Activated CD4-positive, alpha-beta T cell treated with anti-CD3 and anti-CD28 coated beads for 1 hour (primary cell): ENCODE measurements around the gene SGSM2.

Experiments
- DNase-seq: peaks from one replicate; pipeline ENCODE4 v3.0.0-alpha.2; 2020

The SGSM2 gene

DNA sequence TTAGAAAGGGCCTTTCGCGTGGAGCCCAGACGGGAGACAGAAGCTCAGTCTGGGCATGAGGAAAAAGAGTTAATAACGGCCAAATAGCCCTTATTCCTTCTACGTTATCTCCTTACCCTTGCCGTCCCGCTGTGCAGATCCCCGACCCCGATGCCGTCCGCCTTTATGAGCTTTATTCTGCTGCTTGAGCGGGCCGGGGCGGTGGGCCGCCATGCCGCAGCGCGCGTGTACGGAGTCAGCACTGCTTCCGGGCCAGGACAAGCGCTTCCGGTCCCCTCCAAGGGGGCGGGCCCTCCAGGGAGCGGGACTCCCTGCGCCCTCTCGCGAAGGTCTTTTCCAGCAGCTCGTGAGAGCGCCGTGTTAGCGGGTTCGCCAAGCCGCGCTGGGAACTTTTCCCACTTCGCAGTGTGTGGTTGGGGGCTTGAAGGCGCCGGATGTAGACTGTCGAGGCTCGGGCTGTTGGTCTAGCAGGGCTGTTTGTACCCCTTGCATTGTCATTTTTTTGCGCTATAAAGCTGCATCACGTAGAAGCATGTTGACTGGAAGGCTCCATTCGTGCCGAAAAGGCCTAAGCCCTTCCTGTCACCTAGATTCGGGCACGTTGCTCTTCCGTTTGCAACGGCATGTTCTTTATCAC is 968 bp upstream of the SGSM2 start, which contains the start of gene TSR1:
Gene TSR1, minus strand, starts transcription at position 243 of the 637 bp plus-strand sequence. Its CDS starts 30 bp downstream, at position 213.
- DNase-seq: peak; percentile 82

DNA sequence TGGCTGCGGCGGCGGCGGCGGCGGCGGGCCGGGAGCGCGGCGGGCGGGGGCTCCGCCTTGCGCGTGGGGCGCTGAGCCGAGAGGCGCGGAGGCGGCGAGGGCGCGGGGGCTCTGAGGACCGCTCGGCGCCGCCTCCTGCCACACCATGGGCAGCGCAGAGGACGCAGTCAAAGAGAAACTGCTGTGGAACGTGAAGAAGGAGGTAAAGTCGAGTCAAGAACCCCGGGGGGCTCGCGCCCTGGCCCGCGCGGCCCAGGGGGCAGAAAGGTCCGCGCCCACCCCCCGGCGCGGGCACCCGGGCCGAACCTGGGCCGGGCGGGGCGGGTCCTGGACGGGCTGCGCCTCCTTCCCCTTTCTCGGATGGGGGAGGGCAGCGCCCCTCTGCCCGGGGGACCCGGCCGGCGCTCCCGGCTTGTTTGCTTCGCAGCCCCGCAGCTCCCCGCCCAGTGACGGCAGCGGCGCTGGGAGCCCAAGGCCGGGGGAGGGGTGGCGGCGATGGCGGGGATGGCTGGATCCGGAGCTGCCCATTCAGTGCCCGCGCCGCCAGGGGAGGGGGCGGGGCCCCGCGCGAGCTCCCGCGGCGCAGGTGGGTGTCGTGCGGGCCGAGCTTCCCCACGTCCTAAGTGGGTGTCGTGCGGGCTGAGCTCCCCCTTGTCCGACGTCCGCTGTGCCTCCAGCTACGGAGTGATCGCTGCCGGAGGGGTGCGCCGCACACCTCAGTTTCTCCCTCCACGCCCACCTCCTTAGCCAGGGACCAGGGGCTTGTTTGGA is 428 bp downstream of the SGSM2 start:
- DNase-seq: peak; percentile 22

DNA sequence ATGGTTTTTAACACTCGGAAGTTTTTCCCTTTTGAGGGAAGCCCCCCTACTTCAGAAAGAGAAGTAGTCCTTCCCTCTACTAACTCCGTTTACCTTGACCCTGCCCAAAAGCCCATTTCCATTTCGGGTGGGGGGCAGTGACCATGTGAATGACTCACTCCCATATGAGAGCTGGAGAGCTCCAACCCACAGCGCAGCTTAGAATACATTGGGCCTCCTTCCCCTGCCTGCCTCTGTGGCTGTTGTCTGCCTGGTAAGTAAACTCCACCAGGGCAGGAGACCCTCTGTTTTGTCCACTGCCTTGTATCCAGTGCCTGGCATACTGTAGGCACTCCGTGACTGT is 985 bp downstream of the SGSM2 start:
- DNase-seq: no peak

DNA sequence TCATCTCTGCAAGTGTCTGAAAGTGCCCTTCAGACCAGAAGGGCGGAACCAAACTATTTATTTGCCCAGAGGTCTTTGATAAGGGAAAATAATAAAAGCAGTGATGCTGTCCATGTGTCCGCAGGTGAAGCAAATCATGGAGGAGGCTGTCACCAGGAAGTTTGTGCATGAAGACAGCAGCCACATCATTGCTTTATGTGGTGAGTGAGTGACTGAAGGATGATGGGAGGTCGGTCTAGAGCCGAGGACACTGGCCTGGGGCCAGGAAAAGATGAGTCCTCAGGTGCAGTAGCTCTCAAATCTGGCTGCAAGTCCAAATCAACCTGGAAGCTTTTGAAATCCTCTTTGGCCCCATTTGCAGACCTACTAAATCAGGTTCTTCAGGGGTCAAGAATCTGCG is 6.1 kb downstream of the SGSM2 start:
- DNase-seq: no peak

GRCh38 chr17:2344528-2344927 is 7.2 kb downstream of the SGSM2 start:
- no peak for DNase-seq

- no peak for DNase-seq
These were observed 9.2 kb downstream of the SGSM2 start for GRCh38 chr17:2346475-2346874.

DNA sequence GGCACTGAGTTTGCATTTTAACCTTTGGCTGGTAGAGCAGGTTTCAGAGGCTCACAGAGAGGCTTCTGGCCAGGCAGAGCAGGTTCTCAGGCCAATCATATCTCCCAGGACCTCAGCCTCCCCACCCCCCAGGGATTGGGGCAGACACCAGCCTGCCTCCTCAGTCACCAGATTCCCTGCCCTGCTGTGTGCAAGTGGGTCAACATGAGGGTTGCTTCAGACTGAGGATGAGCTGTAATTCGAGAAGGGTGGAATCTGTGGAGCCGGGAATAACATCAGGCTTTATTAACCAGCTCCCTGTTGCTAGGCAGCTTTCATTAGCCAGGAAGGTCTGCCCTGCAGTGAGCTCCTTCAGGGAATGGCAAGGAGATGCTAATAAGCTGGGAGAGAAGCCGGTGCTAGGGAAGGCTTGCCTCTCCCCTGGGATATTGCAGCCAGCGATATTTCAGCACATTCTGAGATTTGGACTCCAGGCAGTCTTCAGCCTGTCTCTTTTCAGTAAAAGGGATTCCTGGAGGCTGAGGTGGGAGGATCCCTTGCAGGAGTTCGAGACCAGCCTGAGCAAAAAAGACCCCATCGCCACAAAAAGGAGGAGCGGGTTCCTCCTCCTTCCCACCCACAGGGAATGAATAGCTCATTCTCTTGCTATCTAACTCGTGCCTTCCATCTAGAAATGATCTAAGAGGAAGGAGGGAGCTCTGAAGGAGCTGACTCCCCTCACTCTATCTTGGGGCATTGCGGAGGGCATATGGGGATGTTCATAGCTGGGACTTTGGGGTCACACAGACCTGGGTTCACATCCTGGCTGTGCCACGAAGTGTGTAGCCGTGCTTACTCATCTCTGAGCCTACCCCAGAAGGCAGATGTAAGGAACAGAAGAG is 10.7 kb downstream of the SGSM2 start:
- no peak for DNase-seq

GRCh38 chr17:2351269-2351668 is 14.0 kb downstream of the SGSM2 start:
- DNase-seq: no peak

DNA sequence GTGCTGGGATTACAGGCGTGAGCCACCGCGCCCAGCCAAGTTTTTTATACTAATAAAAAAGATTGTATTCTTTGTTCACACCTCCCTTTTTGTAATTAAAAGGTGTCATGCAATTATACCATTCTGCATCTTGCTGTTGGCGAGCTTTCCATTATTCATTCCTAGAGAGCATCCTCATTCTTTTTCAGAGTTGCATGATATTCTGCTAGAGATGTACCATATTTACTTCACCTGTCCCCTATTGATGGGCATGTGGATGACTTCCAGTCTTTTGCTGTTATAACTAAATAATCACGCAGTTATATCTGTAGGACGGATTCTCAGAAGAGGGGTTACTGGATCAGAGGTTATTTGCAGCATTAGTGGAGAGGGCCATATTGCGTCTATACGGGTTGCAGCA is 17.0 kb downstream of the SGSM2 start:
- no peak for DNase-seq

DNA sequence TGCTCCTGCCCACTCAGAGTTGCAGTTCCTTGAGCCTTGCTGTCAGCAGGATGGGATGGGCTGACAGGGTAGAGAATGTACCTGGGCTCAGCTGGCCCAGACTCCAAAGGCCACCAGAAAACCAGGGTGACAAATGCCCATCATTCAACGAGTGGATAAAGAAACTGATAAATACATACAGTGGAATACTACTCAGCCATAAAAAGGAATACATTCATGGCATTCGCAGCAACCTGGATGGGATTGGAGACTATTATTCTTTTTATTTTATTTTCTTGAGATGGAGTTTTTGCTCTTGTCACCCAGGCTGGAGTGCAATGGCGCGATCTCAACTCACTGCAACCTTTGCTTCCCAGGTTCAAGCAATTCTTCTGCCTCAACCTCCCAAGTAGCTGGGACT is 19.9 kb downstream of the SGSM2 start:
- DNase-seq: no peak

DNA sequence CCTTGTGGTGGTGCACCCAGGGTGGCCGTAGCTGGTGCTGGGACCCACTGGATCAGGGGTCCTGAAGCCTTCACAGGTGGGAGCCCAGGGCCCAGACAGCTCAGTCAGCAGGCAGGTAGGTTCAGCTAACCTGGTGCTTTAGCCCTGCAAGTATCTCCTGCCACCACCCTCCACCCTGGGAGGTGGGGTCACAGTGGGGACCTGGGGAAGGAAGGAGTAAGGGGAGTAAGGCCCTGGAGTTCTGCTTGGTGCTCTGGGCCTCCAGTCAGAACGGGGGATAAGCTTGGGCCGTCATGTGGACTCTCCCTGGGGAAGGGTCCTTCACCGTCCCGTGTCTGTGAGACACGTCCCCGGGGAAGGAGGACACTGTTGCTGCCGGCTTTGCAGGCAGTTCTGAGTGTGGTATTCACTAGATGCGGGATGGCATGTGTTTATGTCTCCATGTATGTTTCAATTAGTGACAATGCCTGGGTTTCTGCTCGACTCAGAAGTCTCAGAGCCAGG is 20.7 kb downstream of the SGSM2 start:
- no peak for DNase-seq

DNA sequence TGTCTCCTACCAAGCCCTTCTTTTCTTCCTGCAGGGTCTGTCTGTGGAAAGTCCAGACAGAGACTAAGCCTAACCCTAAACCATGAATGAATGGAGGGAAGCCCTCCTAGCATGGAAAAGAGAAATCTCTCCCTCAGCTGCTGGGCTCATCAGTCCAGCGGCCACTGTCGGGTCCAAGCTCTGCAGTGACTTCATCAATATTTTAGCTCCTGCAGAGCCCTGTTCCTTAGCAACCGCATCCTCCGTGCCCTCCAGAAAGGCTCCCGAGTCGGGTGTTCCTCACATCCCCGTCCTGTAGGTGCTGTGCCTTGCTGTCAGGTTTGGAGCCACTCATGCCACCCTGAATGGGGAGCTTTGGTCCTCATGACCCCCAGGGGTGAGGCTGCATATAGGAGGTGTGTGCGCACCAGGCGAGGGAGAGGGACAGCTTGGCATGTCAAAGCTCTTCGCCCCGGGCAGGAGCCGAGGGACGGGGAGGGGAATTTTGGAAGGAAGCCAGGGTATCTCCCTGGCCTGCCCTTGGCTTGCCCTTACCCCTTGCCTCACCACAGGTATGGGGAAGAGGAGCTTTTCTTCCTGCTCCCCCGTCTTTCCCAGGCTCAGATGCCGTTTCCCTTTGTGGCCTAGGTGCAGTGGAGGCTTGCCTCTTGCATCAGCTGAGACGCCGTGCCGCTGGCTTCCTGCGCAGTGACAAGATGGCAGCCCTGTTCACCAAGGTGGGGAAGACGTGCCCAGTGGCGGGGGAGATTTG is 23.9 kb downstream of the SGSM2 start:
- DNase-seq: no peak

GRCh38 chr17:2362016-2362415 is 24.7 kb downstream of the SGSM2 start:
- DNase-seq: no peak

DNA sequence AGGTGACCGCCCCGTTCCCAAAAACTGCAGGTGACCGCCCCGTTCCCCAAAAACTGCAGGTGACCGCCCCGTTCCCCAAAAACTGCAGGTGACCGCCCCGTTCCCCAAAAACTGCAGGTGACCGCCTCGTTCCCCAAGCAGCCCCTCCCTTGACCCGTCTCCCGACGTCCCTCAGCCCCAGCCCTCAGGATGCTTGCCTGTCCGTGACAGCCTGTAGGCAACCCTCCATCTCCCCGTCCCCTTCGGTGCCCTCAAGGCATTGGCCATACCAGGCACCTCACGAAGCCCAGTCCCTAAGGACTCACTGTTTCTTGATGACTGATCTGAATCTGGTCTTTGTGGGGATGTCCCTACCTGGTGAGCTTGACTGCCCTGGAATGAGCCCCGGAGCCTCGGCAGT is 25.1 kb downstream of the SGSM2 start:
- DNase-seq: no peak

DNA sequence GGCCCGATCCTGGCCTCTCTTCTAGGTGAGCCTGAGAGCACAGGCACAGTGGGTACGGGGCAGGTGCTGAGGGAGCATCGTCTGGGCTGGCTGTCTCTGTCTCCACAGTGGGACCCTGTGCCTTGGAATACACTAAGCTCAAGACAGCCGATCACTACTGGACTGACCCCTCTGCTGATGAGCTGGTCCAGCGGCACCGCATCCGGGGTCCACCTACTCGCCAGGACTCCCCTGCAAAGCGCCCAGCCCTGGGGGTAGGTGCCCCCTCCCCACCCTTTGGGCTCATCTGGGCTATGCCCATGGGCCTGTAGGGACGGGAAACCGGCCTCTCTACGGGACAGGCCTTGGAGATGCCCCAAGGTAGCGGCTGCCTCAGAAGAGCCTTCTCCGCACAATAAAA is 25.6 kb downstream of the SGSM2 start:
- DNase-seq: no peak

GRCh38 chr17:2363318-2363717 is 26.0 kb downstream of the SGSM2 start:
- no peak for DNase-seq

GRCh38 chr17:2363851-2364762 is 26.8 kb downstream of the SGSM2 start:
- no peak for DNase-seq

DNA sequence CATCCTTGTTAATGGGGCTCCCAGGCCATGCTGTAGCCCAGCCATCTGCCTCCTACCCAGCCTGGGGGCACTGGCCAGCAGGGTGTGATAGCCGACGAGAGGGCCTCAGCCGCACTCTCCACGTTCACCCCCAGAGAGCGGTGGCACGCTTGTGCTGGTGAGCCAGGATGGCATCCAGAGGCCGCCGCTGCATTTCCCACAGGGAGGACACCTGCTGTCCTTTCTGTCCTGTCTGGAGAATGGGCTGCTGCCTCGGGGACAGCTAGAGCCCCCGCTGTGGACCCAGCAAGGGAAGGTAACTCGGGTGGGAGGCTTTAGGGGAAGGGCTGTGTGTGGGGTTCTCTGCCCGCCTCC is 27.4 kb downstream of the SGSM2 start:
- no peak for DNase-seq

DNA sequence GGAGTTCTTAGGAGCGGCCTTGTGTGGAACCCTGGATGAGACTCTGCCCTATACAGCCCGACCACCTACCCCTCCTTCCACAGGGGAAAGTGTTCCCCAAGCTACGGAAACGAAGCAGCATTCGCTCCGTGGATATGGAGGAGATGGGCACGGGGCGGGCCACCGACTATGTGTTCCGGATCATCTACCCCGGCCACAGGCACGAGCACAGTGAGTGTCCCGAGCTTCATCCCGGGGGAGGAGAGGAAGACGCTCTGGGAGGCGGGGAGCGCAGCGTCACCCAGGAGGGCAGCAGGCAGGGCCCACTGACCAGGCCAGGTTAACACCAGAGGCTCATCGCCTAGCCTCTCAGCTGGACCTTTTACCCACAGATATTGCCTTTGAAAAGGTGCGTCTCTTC is 27.8 kb downstream of the SGSM2 start:
- no peak for DNase-seq

GRCh38 chr17:2366747-2367494 is 29.6 kb downstream of the SGSM2 start:
- no peak for DNase-seq

GRCh38 chr17:2368359-2368758 is 31.1 kb downstream of the SGSM2 start:
- DNase-seq: no peak
